Activated effector memory CD4-positive, alpha-beta T cell treated with anti-CD3 and anti-CD28 coated beads, Interleukin-2, amount 50 U/mL, for 16 hours (primary cell): ENCODE results near the gene HNRNPUL2.

Experiments
- DNase-seq: peaks from one replicate; pipeline ENCODE4 v3.0.0-alpha.2; 2020

HNRNPUL2 gene

DNA sequence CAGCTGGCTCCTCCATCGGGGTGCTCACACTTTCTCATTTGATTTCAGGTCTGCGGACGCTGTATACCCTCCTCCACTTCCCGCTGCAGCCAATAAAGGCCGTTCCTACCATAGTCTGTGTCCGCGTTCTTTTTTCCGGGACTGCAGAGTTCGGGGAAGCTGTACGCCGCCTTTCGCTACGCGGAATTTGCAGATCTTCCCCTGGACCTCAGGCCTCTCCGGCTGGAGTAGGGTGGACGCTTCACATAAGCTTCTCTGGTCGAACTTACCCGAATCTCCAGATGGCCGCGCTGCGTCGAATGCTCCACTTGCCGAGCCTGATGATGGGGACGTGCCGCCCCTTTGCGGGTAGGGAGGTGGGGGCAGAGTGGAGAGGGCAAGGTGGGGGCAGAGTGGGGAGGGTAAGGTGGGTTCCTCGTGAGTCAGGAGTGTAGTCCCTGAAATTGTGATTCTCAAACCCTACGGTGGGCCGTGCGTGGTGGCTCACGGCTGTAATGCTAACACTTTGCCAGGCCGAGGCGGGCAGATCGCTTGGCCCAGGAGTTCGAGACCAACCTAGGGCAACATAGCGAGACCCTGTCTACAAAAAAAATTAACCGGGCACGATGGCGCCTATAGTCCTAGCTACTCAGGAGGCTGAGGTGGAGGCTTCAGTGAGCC lies 61.5 kb downstream of the HNRNPUL2 start:
- DNase-seq: peak; percentile 86

DNA sequence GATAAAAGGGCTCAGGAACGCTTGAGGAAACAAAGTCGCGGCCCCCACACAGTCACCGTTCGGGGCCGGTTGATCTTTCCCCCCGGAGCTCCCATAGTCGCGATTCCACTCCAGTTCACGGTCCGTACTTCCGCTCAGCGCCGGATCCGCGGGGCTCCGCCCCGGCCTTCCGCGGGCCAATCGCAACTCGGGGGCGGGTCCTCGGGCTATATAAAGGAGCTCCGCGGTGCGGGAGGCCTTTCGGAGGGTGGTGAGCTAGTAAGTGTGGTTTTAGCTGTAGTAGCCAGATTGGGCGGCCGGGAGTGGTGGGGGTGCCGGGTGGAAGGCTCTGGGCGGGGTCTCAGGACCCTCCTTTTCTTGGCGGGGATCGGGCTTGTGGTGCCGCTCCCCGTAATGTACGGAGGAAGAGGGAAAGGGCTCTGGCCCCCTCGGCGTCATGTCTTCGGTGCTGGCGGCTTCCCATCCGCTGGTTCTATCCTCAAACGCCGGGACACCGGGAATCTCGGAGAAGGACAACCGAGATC lies 62.1 kb downstream of the HNRNPUL2 start, which contains the start of the genes C11orf98 and CSKMT:
C11orf98 (minus strand) TSS at position 136 of the 524 bp plus-strand sequence; CDS start at position 95, 41 bp downstream.
CSKMT (plus strand) TSS at position 238 of the 524 bp plus-strand sequence. CDS start 568 bp downstream, outside the sequence.
- DNase-seq: peak; percentile 99

DNA sequence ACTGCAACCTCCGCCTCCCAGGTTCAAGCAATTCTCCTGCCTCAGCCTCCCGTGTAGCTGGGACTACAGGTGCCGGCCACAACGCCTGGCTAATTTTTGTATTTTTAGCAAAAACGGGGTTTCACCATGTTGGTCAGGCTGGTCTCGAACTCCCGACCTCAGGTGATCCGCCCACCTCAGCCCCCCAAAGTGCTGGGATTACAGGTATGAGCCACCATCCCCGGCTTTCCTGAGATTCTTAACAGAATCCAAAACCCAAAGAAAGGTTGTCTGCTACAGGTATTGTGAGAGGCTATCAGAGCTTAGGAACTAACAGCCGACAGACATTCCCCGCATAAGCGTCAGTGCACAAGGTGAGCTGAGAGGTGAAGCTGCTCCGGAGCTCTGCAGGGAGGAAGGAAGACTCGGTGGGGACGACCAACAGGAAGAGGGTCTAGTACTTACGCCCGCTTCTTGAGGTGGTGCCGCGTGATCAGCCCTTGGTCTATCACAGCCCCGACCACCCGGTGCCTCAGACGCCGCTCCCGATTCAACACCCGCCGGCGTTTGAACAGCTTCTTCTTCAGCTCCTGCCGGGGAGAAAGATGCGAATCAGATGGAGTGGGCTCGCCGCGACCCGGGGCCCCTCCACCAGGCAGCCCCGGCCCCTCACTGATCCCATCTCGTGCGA lies 62.7 kb downstream of the HNRNPUL2 start:
- DNase-seq: no peak
